ENCODE results near the gene RB1.

DNA sequence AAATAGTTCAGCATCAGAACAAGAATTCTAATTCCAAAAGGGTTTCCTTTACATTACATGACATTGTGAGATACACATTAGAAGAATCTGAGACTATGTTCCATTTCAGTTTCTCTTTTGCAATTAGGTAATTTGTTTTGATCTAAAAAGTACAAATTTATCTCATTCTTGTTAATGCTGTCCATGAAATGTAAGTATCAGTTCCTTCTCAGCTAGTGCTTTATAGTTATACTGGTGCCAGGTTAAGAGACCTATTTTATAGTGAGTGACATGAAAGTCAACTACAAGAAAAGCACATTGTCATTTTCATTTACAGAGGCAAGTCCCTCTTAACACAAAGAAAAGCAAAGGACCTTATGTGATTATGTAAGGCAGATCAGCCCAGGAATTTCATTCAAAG is 185.4 kb downstream of the RB1 start:
- TF ChIP-seq, protein P1, sequence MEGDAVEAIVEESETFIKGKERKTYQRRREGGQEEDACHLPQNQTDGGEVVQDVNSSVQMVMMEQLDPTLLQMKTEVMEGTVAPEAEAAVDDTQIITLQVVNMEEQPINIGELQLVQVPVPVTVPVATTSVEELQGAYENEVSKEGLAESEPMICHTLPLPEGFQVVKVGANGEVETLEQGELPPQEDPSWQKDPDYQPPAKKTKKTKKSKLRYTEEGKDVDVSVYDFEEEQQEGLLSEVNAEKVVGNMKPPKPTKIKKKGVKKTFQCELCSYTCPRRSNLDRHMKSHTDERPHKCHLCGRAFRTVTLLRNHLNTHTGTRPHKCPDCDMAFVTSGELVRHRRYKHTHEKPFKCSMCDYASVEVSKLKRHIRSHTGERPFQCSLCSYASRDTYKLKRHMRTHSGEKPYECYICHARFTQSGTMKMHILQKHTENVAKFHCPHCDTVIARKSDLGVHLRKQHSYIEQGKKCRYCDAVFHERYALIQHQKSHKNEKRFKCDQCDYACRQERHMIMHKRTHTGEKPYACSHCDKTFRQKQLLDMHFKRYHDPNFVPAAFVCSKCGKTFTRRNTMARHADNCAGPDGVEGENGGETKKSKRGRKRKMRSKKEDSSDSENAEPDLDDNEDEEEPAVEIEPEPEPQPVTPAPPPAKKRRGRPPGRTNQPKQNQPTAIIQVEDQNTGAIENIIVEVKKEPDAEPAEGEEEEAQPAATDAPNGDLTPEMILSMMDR (conservative IDR thresholded peaks at IDR 0.05; ENCODE audit: low read depth in 2 of 2): no peak
- TF ChIP-seq EZH2phosphoT487 (IDR thresholded peaks at IDR 0.05; ENCODE audit: unreplicated experiment) (no peak), ZNF114 (CRISPR knock-in tag; IDR thresholded peaks at IDR 0.05) (no peak), CREB1 (CRISPR knock-in tag; IDR thresholded peaks at IDR 0.05; ENCODE audit: low read depth) (no peak), EZH2 (IDR thresholded peaks at IDR 0.05; ENCODE audit: low read depth, unreplicated experiment) (no peak), POLR2AphosphoS5 (IDR thresholded peaks at IDR 0.05; ENCODE audit: low read depth) (no peak), ZNF331 (CRISPR knock-in tag; IDR thresholded peaks at IDR 0.05; ENCODE audit: low read depth) (no peak), STAT1 (IDR thresholded peaks at IDR 0.05; ENCODE audit: unreplicated experiment) (no peak)
- TF ChIP-seq, protein P2, sequence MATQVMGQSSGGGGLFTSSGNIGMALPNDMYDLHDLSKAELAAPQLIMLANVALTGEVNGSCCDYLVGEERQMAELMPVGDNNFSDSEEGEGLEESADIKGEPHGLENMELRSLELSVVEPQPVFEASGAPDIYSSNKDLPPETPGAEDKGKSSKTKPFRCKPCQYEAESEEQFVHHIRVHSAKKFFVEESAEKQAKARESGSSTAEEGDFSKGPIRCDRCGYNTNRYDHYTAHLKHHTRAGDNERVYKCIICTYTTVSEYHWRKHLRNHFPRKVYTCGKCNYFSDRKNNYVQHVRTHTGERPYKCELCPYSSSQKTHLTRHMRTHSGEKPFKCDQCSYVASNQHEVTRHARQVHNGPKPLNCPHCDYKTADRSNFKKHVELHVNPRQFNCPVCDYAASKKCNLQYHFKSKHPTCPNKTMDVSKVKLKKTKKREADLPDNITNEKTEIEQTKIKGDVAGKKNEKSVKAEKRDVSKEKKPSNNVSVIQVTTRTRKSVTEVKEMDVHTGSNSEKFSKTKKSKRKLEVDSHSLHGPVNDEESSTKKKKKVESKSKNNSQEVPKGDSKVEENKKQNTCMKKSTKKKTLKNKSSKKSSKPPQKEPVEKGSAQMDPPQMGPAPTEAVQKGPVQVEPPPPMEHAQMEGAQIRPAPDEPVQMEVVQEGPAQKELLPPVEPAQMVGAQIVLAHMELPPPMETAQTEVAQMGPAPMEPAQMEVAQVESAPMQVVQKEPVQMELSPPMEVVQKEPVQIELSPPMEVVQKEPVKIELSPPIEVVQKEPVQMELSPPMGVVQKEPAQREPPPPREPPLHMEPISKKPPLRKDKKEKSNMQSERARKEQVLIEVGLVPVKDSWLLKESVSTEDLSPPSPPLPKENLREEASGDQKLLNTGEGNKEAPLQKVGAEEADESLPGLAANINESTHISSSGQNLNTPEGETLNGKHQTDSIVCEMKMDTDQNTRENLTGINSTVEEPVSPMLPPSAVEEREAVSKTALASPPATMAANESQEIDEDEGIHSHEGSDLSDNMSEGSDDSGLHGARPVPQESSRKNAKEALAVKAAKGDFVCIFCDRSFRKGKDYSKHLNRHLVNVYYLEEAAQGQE (IDR thresholded peaks at IDR 0.05; ENCODE audit: unreplicated experiment): no peak

Data from GM23338 (cell line).